Measurements from ENCODE around the gene CCDC107.

CCDC107 gene

DNA sequence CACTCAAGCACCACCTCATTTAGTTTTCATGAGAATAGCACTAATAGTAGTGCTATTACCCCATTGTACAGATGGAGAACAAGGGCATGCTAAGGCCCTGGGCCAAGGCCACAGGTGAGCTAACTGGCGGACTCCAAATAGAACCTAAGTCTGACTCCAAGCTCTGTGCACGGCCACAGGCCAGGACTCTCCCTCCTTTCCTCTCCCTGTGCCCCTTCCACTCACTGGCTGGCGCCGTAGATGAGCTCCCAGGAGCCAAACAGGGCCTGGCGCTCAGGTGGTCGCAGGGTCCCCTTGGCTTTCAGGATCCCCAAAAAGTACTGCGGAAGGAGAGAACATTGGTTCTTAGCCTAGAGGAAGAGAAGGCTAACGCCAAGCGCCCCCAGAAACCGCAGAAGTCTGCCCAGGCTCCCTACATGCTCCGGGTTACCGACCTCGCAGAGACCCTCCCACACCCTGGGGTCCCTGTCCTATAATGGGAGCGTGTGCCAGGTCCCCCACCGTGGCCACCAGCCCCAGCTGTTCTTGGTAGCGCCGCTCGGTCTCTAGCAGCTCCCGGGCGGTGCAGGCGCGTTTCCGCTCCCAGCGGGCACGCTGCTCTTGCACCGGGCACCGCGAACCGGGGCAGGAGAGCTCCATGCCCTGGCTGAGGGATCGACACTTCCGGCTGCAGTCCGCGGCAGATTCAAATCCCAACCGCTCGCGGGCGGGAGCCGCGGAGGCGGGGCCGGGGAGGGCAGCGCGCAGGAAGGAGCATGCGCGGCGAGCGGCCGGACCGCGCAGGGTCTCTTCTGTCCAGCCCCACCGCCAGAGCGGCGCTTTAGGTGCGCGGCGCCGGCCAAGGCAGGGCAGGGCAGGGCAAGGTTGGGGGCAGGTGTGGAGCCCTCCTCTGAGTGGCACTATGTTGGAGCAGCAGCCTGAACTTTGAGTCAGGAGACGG lies 6.7 kb downstream of the CCDC107 start, which contains the start of gene ARHGEF39:
Gene ARHGEF39 (minus strand): TSS at position 665 of the 940 bp plus-strand sequence. CDS start 26 bp downstream, at position 639.
- peak; percentile 67 for DNase-seq

DNA sequence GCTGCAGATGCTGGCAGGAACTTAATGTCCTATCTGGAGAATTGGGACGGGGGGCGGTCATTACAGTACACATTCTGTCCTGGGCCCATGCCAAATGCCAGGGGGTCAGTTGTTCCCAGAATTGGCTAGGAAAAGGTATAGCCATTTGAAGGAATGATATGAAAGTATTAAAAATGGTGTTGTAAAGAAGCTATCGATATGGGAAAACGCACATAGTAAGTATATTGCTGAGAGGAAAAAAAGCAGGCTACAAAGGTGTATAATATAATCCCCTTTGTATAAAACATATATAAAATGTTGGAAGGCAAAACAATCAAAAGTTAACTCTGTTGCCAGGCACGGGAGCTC lies 7.4 kb downstream of the CCDC107 start:
- no peak for DNase-seq

DNA sequence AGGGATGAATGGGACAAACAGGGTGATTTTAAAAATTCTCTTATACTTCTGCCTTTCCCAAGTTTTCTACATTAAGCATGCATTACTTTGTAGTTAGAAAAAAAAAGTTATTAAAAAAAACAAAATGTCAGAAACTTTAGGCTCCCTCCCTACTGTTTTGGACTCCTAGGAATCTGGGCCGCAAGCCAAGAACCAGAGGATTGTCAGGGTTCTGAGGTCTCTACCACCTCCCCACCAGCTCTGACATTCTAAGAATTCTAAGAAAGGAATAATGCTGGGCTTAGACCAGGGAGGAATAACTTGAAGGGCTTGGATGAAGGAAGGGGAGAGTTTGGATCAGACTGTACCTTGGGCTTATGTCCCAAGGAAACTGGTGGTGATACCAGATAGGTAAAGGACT lies 8.0 kb downstream of the CCDC107 start:
- DNase-seq = peak; percentile 47

GRCh38 chr9:35666549-35666948 lies 8.5 kb downstream of the CCDC107 start:
- DNase-seq = no peak

GRCh38 chr9:35667939-35668338 lies 9.8 kb downstream of the CCDC107 start:
- no peak for DNase-seq

DNA sequence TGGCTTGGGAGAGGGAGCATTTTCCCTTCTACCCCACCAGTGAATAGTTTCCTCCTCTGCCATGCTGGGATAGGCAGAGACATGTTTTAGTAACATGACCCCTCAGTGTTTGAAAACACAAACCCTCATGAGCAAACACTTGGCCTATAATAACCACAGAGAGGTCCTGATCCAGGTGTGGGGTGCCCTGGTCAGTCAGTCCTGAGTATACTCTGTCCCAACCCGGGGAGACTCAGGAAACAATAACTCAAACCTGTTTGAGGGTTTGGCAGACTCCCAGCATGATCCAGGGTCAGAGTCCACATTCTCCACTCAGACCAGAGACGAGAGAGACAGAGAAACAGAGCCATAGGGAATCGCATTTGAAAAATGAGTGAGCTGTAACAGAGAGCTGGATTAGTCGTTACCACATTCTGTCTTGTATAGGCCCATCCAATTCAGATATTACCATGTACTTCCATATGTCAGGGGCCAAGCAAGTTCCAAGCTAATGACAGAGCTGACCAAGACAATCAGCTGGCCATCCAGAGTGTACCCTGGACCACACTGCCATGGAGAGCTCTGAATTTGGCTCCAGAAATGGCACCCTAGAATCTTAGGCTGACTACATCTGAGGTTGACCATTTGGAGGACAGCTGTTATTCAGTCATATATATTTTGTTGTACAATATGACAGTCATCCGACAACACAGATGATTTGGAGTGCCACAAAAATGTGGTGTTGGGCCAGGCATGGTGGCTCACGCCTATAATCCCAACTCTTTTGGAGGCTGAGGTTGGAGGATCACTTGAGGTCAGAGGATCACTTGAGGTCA lies 11.4 kb downstream of the CCDC107 start:
- DNase-seq = peak; percentile 52

- peak; percentile 56 for DNase-seq
Observed at GRCh38 chr9:35673132-35674024, 15.3 kb downstream of the CCDC107 start, which contains the start of gene CA9. Gene CA9 (plus strand): TSS chr9:35673928. CDS start chr9:35673960, 32 bp downstream.

GRCh38 chr9:35674025-35674361 lies 15.9 kb downstream of the CCDC107 start:
- DNase-seq = no peak

DNA sequence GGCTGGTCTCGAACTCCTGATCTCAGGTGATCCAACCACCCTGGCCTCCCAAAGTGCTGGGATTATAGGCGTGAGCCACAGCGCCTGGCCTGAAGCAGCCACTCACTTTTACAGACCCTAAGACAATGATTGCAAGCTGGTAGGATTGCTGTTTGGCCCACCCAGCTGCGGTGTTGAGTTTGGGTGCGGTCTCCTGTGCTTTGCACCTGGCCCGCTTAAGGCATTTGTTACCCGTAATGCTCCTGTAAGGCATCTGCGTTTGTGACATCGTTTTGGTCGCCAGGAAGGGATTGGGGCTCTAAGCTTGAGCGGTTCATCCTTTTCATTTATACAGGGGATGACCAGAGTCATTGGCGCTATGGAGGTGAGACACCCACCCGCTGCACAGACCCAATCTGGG lies 17.1 kb downstream of the CCDC107 start:
- DNase-seq = no peak

GRCh38 chr9:35675732-35676392 lies 17.8 kb downstream of the CCDC107 start:
- DNase-seq = no peak

DNA sequence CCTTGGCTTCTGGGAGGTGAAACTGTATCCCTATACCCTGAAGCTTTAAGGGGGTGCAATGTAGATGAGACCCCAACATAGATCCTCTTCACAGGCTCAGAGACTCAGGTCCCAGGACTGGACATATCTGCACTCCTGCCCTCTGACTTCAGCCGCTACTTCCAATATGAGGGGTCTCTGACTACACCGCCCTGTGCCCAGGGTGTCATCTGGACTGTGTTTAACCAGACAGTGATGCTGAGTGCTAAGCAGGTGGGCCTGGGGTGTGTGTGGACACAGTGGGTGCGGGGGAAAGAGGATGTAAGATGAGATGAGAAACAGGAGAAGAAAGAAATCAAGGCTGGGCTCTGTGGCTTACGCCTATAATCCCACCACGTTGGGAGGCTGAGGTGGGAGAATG lies 21.0 kb downstream of the CCDC107 start:
- no peak for DNase-seq

DNA sequence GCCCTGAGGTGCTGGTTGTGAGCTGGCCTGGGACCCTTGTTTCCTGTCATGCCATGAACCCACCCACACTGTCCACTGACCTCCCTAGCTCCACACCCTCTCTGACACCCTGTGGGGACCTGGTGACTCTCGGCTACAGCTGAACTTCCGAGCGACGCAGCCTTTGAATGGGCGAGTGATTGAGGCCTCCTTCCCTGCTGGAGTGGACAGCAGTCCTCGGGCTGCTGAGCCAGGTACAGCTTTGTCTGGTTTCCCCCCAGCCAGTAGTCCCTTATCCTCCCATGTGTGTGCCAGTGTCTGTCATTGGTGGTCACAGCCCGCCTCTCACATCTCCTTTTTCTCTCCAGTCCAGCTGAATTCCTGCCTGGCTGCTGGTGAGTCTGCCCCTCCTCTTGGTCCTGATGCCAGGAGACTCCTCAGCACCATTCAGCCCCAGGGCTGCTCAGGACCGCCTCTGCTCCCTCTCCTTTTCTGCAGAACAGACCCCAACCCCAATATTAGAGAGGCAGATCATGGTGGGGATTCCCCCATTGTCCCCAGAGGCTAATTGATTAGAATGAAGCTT lies 21.8 kb downstream of the CCDC107 start:
- DNase-seq = no peak

DNA sequence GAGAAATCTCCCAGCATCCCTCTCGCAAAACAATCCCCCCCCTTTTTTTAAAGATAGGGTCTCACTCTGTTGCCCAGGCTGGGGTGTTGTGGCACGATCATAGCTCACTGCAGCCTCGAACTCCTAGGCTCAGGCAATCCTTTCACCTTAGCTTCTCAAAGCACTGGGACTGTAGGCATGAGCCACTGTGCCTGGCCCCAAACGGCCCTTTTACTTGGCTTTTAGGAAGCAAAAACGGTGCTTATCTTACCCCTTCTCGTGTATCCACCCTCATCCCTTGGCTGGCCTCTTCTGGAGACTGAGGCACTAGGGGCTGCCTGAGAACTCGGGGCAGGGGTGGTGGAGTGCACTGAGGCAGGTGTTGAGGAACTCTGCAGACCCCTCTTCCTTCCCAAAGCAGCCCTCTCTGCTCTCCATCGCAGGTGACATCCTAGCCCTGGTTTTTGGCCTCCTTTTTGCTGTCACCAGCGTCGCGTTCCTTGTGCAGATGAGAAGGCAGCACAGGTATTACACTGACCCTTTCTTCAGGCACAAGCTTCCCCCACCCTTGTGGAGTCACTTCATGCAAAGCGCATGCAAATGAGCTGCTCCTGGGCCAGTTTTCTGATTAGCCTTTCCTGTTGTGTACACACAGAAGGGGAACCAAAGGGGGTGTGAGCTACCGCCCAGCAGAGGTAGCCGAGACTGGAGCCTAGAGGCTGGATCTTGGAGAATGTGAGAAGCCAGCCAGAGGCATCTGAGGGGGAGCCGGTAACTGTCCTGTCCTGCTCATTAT lies 22.4 kb downstream of the CCDC107 start:
- no peak for DNase-seq

- no peak for DNase-seq
Observed at GRCh38 chr9:35681341-35682002, 23.4 kb downstream of the CCDC107 start.

GRCh38 chr9:35682051-35682450 lies 24.0 kb downstream of the CCDC107 start:
- DNase-seq = no peak

- no peak for DNase-seq
Observed at GRCh38 chr9:35682520-35683315, 24.6 kb downstream of the CCDC107 start.

DNA sequence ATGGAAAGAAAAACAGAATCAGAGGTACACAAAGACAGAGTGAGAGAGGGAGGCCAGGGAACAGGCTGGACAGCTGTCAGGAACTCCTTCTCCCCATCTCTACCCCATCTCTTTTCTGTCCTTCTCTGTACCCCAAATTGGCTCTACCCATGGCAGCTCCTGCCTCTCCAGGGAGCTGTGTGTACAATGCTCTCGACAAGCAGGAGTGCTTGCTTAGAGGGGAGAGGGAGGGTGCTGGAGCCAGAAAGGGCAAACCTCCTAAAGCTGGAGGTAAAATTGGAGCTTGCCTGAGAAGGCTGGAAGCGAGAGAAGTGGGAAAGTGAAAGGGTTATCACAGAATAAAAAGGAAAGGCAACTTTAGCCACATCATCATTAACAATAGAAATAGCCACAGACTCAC lies 25.2 kb downstream of the CCDC107 start:
- no peak for DNase-seq

DNA sequence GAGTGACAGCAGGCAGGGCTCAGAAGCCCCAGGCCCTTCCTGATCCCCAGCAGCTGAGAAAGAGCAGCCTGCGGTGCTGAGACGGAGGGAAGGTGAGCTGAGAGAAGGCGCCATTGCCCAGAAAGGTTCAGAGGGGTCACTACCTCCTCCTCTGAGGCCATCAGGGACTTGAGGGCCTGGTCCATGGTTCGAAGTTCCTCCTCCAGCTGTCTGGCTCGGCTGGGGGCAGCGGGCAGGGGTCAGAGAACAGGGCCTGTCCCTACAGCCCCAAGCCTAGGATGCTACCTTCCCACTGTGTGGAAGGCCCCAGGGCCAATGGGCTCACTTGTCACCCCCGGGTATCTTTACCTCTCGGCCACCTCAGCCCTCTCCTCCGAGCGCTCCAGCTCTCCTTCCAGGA lies 26.8 kb downstream of the CCDC107 start:
- no peak for DNase-seq

GRCh38 chr9:35685506-35685905 lies 27.4 kb downstream of the CCDC107 start:
- no peak for DNase-seq

Data from NCI-H226 (cell line).